ENCODE measurements around the gene C2orf49.
A peak's percentile ranks its signal among the peaks of the same experiment; 100 is the strongest.

Gene C2orf49

GRCh38 chr2:105337122-105338019, at the start of gene C2orf49:
Gene C2orf49 (plus strand): TSS chr2:105337540. CDS start chr2:105337588, 48 bp downstream.
- peak; percentile 77 to 89 for DNase-seq

- DNase-seq, result no peak
Measured at GRCh38 chr2:105287692-105288091, 49.6 kb upstream of the C2orf49 start.

GRCh38 chr2:105288133-105288532, 49.2 kb upstream of the C2orf49 start:
- DNase-seq, result no peak

GRCh38 chr2:105290981-105291660, 46.2 kb upstream of the C2orf49 start:
- no peak for DNase-seq

GRCh38 chr2:105291981-105292380, 45.4 kb upstream of the C2orf49 start:
- no peak for DNase-seq

- DNase-seq, result no peak
Measured at GRCh38 chr2:105294046-105294445, 43.3 kb upstream of the C2orf49 start.

GRCh38 chr2:105294844-105295481, 42.4 kb upstream of the C2orf49 start:
- DNase-seq, result no peak

GRCh38 chr2:105296017-105296611, 41.2 kb upstream of the C2orf49 start:
- no peak for DNase-seq

GRCh38 chr2:105297216-105297615, 40.1 kb upstream of the C2orf49 start:
- DNase-seq, result no peak

GRCh38 chr2:105298017-105298416, 39.3 kb upstream of the C2orf49 start:
- DNase-seq, result no peak

- DNase-seq, result no peak
Measured at GRCh38 chr2:105299290-105299689, 38.0 kb upstream of the C2orf49 start.

- no peak for DNase-seq
Measured at GRCh38 chr2:105301646-105302045, 35.7 kb upstream of the C2orf49 start.

GRCh38 chr2:105307146-105307545, 30.2 kb upstream of the C2orf49 start:
- DNase-seq, result no peak

- no peak for DNase-seq
Measured at GRCh38 chr2:105307550-105307949, 29.8 kb upstream of the C2orf49 start.

GRCh38 chr2:105307962-105308361, 29.4 kb upstream of the C2orf49 start:
- no peak for DNase-seq

GRCh38 chr2:105308382-105309146, 28.8 kb upstream of the C2orf49 start:
- no peak for DNase-seq

- DNase-seq, result no peak
Measured at GRCh38 chr2:105309147-105309545, 28.2 kb upstream of the C2orf49 start.

- DNase-seq, result no peak
Measured at GRCh38 chr2:105313877-105314276, 23.5 kb upstream of the C2orf49 start.

GRCh38 chr2:105315314-105315713, 22.0 kb upstream of the C2orf49 start:
- no peak for DNase-seq

GRCh38 chr2:105317937-105318336, 19.4 kb upstream of the C2orf49 start:
- no peak for DNase-seq

- no peak for DNase-seq
Measured at GRCh38 chr2:105320651-105321215, 16.6 kb upstream of the C2orf49 start.

Measured in NCI-H1930 (cell line).